OCI-LY7 (cell line): ENCODE data around the gene PRRT1B. TPM values are rescaled to one million over a fixed set of nuclear protein-coding genes. Genes with fewer than 3 reads are reported as not detected.

ENCODE experiments used
- BruUV-seq: library from RNA; stranded (reverse); fragments of 400-500 nt; replicated peaks from 2 replicates; lab custom pipeline; 2021; lab: Mats Ljungman, UMichigan
- CTCF ChIA-PET: fragments of 300-600 bp; sonication (Branson Sonifier 250); formaldehyde crosslinking; loops from one replicate; lab custom pipeline; 2022; ENCODE audit warnings: antibody characterized with exemption; ENCODE audit not compliant: unreplicated experiment; lab: Charles Lee
- POLR2A ChIA-PET: fragments of 300-600 bp; sonication (Branson Sonifier 250); formaldehyde crosslinking; loops from one replicate; lab custom pipeline; 2022; ENCODE audit warnings: antibody characterized with exemption; lab: Charles Lee
- DNase-seq: peaks from one replicate; pipeline ENCODE4 v3.0.0-alpha.2; 2015; ENCODE audit warnings: low spot score
- H2AFZ ChIP-seq: fragments of 200-600 bp; sonication (generic), shearing (Covaris generic); 2 replicates; pipeline ENCODE4 v1.6.1; 2014; ENCODE audit warnings: mild to moderate bottlenecking, antibody characterized with exemption, low read length, moderate library complexity
- H3K27ac ChIP-seq: fragments of 200-600 bp; sonication (generic); 2 replicates; pipeline ENCODE4 v1.5.1; 2014; ENCODE audit warnings: mixed run types, low read depth, mild to moderate bottlenecking, moderate library complexity, low read length, inconsistent platforms; ENCODE audit not compliant: poor library complexity, severe bottlenecking
- H3K36me3 ChIP-seq: fragments of 200-600 bp; sonication (generic); 2 replicates; pipeline ENCODE4 v1.6.1; 2014; ENCODE audit warnings: mild to moderate bottlenecking, antibody characterized with exemption, low read length, moderate library complexity, mixed read lengths; ENCODE audit not compliant: insufficient read depth
- H3K4me1 ChIP-seq: fragments of 200-600 bp; sonication (generic); 2 replicates; pipeline ENCODE4 v1.5.1; 2014; ENCODE audit warnings: mild to moderate bottlenecking, low read length; ENCODE audit not compliant: insufficient read depth, poor library complexity, severe bottlenecking
- H3K4me2 ChIP-seq: fragments of 200-600 bp; sonication (generic); 2 replicates; pipeline ENCODE4 v1.6.1; 2014; ENCODE audit warnings: mild to moderate bottlenecking, low read length
- H3K4me3 ChIP-seq: fragments of 200-600 bp; sonication (generic); 2 replicates; pipeline ENCODE4 v1.5.1; 2014; ENCODE audit warnings: mild to moderate bottlenecking, low read depth, low read length; ENCODE audit not compliant: poor library complexity, severe bottlenecking
- H3K79me2 ChIP-seq: fragments of 200-600 bp; sonication (generic); 2 replicates; pipeline ENCODE4 v1.6.1; 2016; ENCODE audit warnings: low read depth, mild to moderate bottlenecking, low read length, moderate library complexity, mixed read lengths; ENCODE audit not compliant: insufficient read depth
- H3K9me2 ChIP-seq: fragments of 200-600 bp; sonication (generic); 2 replicates; pipeline ENCODE4 v1.6.1; 2016; ENCODE audit warnings: mild to moderate bottlenecking, low read length, mixed read lengths; ENCODE audit not compliant: insufficient read depth
- H3K9me3 ChIP-seq: fragments of 200-600 bp; sonication (generic); 2 replicates; pipeline ENCODE4 v1.6.1; 2014; ENCODE audit warnings: mild to moderate bottlenecking, mixed run types, low read length, mixed read lengths
- H4K20me1 ChIP-seq: fragments of 200-600 bp; sonication (generic); 2 replicates; pipeline ENCODE4 v1.6.1; 2014; ENCODE audit warnings: mild to moderate bottlenecking, antibody characterized with exemption, low read length, moderate library complexity, mixed read lengths; ENCODE audit not compliant: insufficient read depth
- CTCF ChIP-seq: fragments of 200-600 bp; sonication (generic); conservative IDR thresholded peaks from 2 replicates; pipeline ENCODE4 v1.5.1; 2014; ENCODE audit warnings: mild to moderate bottlenecking, antibody characterized with exemption, low read length, moderate library complexity, mixed read lengths
- EZH2phosphoT487 ChIP-seq: fragments of 200-600 bp; sonication (generic); IDR thresholded peaks from 2 replicates; pipeline ENCODE4 v1.6.1; 2018; ENCODE audit warnings: low read depth, borderline replicate concordance, mild to moderate bottlenecking, mixed run types, antibody characterized with exemption, low read length, moderate library complexity, mixed read lengths
- intact Hi-C: fragments of 100-400 bp; cut with micrococcal nuclease; formaldehyde crosslinking; loops from one replicate; pipeline ENCODE4 v1.10.0; 2022; ENCODE audit not compliant: unreplicated experiment
- total RNA-seq, 2 experiments: library from RNA; depleted of rRNA in 1 of 2; stranded (reverse); fragments of >200 nt in 1 of 2; shearing (Covaris generic) in 1 of 2; gene quantifications; 2 replicates each; pipeline ENCODE4 v1.2.3, GENCODE V29; 2014 to 2022

The PRRT1B gene
- total RNA-seq, 2 experiments from 2014 or later = not detected

- Histone ChIP-seq H2AFZ (no peak overlapping the region), H3K4me1 (no peaks in the 10 kb centered on the region), H3K4me2 (no peak overlapping the region), H3K9me3 (no peaks in the 10 kb centered on the region), H3K9me2 (no peaks in the 10 kb centered on the region), H3K4me3 (no peak overlapping the region), H3K36me3 (peaks cover 72% of the 10 kb centered on the region), H4K20me1 (no peaks in the 10 kb centered on the region), H3K79me2 (no peaks in the 10 kb centered on the region), H3K27ac (no peak overlapping the region)
- no peak for TF ChIP-seq EZH2phosphoT487
- no peak for TF ChIP-seq CTCF
- intact Hi-C loops = no loop called here
- ChIA-PET CTCF (no interaction called here), POLR2A (interaction anchor here (0.6 kb wide), 1 partner anchor 54 kb away, joined by 4 read pairs; no protein-coding TSS in a partner anchor)
- no TSS peak for BruUV-seq
- DNase-seq = no peak
These were observed 46.0 kb upstream of the PRRT1B start for GRCh38 chr9:131499254-131499767.

GRCh38 chr9:131500377-131500776, 44.9 kb upstream of the PRRT1B start:
- H4K20me1 ChIP-seq = no peaks in the 10 kb centered on the region
- intact Hi-C loops = no loop called here
- ChIA-PET CTCF (interaction anchor here (0.5 kb wide), 1 partner anchor 189 kb away, joined by 3 read pairs; no protein-coding TSS in a partner anchor), POLR2A (interaction anchor here (1.1 kb wide), 1 partner anchor 244 kb away, joined by 3 read pairs; no protein-coding TSS in a partner anchor)
- no peaks in the 10 kb centered on the region for H3K9me2 ChIP-seq
- H3K9me3 ChIP-seq = no peaks in the 10 kb centered on the region
- BruUV-seq = no TSS peak
- TF ChIP-seq EZH2phosphoT487 (no peak), CTCF (no peak)
- H3K4me1 ChIP-seq = no peaks in the 10 kb centered on the region
- peaks cover 61% of the 10 kb centered on the region for H3K36me3 ChIP-seq
- no peaks in the 10 kb centered on the region for H3K79me2 ChIP-seq
- no peak overlapping the region for H2AFZ ChIP-seq
- no peak overlapping the region for H3K27ac ChIP-seq
- DNase-seq = no peak
- H3K4me3 ChIP-seq = no peak overlapping the region
- H3K4me2 ChIP-seq = no peak overlapping the region

- Histone ChIP-seq H3K9me2 (no peaks in the 10 kb centered on the region), H3K4me1 (no peaks in the 10 kb centered on the region), H3K79me2 (no peaks in the 10 kb centered on the region), H3K9me3 (no peaks in the 10 kb centered on the region), H3K4me3 (no peak overlapping the region), H3K4me2 (no peak overlapping the region), H2AFZ (no peak overlapping the region), H4K20me1 (no peaks in the 10 kb centered on the region), H3K27ac (no peak overlapping the region), H3K36me3 (peaks cover 54% of the 10 kb centered on the region)
- BruUV-seq = no TSS peak
- TF ChIP-seq EZH2phosphoT487 (no peak), CTCF (no peak)
- no peak for DNase-seq
- ChIA-PET POLR2A (interaction anchor here (1.1 kb wide), 1 partner anchor 243 kb away, joined by 3 read pairs; no protein-coding TSS in a partner anchor), CTCF (interaction anchor here (0.5 kb wide), 1 partner anchor 190 kb away, joined by 3 read pairs; no protein-coding TSS in a partner anchor)
- intact Hi-C loops = no loop called here
These were observed 44.3 kb upstream of the PRRT1B start for GRCh38 chr9:131500939-131501541.
